Right renal pelvis (tissue), 4 donors: Measurements from ENCODE around the gene CTPS1. TPM values are rescaled to one million over a fixed set of nuclear protein-coding genes. Genes with fewer than 3 reads are reported as not detected.

Experiments
- DNase-seq, 4 donors: peaks; one replicate each; pipeline ENCODE4 v3.0.0-alpha.2; 2013; ENCODE audit warnings: low read depth in 4 of 4, low spot score in 3 of 4, missing footprints in 1 of 4
- polyA plus RNA-seq, 4 donors: library from polyadenylated mRNA; unstranded; fragments of 120-200 nt; gene quantifications; one replicate each; pipeline ENCODE4 v1.2.1, GENCODE V29; 2013; ENCODE audit not compliant: insufficient read length in 4 of 4

Gene CTPS1, protein sequence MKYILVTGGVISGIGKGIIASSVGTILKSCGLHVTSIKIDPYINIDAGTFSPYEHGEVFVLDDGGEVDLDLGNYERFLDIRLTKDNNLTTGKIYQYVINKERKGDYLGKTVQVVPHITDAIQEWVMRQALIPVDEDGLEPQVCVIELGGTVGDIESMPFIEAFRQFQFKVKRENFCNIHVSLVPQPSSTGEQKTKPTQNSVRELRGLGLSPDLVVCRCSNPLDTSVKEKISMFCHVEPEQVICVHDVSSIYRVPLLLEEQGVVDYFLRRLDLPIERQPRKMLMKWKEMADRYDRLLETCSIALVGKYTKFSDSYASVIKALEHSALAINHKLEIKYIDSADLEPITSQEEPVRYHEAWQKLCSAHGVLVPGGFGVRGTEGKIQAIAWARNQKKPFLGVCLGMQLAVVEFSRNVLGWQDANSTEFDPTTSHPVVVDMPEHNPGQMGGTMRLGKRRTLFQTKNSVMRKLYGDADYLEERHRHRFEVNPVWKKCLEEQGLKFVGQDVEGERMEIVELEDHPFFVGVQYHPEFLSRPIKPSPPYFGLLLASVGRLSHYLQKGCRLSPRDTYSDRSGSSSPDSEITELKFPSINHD
- 10 to 100 TPM; 25.4 to 31.1 (median 27.0) TPM for polyA plus RNA-seq

DNA sequence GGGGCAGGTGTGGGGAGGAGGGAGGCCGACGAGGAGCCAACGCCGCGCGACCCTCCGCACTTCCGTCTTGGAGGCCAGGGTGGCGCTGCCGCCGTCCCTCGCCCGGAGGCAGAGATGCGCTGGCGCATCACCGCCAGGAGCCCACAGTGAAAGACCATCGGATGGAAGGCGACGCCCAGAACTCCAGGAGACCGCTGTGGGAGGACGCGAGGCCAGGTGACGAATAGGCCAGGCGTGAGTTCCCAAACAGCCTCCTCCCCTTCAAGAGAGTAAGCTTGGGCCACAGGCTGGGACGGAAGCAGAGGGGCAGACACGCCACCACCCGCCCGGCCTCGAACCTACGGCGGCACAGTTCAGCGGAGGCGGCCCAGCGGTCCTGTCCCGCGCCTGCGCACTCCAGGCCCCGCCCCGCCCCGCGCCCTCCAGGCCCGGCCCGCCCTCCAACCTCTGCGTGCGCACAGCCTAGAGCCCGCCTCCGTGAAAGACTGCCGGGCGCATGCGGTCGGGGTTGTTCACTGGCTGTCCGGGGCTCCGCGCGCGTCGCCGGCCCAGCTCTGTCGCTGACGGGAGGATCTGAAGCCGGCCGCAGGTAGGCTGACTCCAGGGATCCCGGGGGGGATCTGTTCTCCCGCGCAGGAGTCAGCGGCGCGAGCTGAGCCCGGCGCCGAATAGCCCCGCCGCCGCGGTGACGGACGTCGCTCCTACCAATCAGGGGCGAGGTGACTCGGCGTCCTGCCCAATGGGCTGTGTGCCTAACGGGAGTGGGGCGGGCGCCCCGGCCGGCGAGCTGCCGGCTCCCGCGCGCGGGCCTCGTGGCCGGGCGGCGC lies at the start of gene CTPS1:
Gene CTPS1, plus strand, starts transcription at position 456 of the 827 bp plus-strand sequence. CDS start 3,595 bp downstream, outside the sequence.
- peak; percentile 90 to 93 (median 90) for DNase-seq

DNA sequence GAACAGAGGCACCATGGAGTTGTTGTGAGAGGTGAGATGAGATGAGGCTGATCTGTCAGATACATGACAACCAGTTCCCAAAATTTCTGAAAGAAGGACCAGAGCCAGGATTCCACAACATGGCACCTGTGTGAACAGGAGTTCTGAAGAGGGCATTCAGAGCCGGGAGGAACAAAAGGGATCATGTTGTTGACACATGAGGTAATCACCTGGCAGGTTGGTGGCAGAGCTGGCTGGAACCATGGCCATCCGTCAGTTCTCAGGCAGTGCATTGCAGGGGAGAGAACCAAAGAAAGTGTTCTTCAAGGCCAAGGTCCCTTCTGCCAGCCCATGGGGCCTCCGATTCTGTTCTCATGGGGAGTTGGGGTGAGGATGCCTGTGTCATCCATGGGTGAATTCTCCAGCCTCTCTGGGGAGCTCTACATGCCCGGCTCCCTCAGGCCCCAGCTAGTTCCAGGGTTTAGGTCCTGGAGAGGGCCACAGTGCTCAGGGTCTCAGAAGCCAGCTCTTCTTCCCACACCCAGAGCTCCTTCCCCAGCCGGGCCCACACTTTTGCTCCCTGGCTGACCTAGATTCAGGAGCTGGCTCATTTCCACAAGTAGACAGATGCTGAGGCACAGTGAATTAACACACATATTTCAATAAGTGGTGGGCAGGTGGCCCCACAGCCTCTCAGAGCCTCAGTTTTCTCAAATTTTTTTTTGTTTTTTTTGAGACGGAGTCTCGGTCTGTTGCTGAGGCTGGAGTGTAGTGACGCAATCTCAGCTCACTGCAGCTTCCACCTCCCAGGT lies 49.1 kb upstream of the CTPS1 start:
- DNase-seq: no peak

DNA sequence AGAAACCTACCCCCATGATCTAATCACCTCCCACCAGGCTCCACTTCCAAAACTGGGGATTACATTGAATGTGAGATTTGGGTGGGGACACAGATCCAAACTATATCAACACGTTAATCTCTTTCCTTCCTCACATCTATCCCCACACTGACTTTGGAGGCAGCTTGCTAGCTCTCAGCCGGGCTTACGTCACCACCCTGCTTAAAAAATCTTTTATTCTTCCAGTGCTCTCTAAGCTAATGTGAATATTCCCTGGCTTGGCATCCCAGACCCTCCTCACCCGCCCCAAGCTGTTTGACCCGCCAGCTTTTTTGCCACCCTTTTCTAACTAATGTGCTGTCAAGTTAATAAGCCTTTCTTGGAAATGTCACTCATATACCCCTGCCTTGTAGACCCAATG lies 47.9 kb upstream of the CTPS1 start:
- DNase-seq: no peak

DNA sequence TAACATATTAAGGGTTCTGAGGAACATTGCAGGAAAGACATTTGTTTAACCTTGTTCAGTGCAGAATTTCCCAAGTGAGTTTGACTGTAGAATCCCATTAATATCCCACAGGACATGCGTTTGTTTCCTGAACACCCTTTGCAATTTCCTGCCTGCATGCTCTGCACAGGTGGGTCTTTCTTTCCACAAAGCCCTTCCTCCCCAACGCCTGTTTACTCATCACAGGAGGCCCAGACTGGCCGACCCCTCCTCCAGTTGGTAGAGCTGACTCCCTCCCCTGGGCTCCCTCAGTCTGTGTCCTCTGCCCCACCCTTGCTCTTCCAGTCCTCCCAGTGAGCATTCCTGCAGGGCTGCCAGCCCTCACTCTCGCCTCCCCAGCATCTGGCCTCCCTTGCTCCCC lies 47.5 kb upstream of the CTPS1 start:
- DNase-seq: no peak

DNA sequence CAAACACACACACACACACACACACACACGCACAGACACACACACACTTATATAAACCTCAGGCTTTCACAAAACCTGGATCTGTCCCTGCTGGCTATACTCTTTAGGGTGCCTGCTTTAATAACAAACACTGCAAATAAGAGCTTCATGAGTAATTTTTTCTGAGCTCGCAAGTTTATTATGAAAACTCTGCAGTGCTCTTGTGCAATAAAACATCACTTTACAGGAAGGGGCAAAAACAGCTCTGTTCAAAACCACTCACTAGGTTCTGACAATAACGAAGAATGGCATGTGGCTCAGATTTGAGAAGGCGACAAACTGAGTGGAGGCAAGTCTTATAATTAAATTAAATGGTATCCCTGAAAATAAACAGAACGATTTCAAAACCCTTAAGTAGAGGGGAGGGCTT lies 42.6 kb upstream of the CTPS1 start:
- DNase-seq: no peak

DNA sequence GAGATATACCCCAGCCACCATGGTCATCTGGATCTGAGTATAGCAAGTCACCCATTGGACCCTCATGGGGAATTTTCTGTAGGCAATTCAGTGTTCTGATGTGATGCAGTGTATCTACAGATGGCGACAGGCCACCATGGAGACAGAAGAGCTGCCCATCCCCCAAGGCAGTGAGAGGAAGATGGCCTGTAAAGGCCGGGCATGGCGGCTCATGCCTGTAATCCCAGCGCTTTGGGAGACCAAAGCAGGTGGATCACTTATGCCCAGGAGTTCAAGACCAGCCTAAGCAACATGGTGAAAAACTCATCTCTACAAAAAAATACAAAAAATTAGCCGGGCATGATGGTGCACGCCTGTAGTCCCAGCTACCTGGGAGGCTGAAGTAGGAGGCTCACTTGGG lies 41.1 kb upstream of the CTPS1 start:
- DNase-seq: no peak

DNA sequence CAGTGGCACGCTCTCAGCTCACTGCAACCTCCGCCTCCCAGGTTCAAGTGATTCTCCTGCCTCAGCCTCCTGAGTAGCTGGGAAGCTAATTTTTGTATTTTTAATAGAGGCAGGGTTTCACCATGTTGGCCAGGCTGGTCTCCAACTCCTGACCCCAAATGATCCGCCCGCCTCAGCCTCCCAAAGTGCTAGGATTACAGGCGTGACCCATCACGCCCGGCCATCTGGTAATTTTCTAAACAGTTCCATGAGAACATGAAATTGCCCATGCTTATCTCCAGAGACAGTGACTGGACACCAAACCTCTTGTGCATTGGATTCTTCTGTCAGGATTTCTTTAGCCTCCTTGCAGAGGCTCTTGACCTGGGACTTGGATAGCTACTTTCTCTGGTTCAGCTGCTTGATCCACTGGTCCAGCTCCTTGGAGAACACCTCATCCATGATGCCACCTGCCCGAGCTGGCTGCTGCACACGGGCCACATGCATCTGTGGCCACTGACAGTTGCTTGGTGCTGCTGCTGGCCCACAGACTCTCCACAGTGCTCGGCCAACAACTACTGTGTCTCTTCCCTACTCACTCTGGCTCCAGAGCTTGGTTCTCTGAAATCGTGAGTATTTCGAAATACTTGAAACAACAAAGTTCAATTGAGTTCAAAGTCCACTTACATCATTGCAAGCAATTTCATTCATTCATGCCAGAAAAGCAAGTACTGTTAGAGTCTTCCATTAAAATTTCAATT lies 40.0 kb upstream of the CTPS1 start:
- DNase-seq: no peak

DNA sequence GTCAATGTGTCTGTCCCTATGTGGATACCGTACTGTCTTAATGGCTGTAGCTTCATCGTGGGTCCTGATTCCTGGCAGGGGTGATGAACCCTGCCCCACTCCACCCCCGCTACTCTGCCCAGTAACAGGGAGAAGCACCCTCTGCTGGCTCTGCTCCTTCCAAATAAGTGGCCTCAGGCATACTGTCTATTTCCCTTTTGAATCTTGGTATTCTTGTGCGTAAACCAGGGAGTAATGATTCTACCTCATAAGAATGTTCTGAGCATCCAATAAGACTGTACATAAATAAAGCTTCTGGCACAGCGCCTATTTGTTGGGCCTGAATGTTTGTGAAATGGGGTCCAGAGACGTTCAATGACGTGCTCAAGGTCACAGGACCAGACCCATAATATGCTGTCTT lies 35.2 kb upstream of the CTPS1 start:
- DNase-seq: no peak

DNA sequence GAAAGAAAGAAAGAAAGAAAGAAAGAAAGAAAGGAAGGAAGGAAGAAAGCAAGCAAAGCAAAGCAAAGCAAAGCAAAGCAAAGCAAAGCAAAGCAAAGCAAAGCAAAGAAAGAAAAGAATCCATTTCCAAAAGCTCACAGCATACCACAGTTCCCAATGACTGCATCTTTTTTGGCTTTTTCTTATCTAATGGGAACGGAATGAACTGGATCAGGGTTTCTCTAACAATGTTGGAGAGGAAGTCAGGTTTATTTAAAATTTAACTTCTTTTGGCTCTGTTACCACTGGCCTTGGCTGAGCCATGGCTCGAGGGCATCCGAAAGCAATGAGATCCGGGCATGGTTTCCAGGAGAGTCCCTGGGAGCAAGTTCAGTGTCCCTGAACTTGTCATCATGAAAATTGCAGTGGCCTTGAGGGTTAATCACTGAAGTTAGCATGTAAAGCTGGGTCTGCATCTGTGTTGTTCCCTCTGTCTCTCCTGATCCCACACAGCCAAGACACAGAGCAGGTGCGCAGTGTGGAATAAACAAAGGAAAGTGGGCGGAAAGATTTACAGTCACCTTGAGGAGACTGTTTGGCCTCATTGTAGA lies 34.6 kb upstream of the CTPS1 start:
- no peak for DNase-seq

DNA sequence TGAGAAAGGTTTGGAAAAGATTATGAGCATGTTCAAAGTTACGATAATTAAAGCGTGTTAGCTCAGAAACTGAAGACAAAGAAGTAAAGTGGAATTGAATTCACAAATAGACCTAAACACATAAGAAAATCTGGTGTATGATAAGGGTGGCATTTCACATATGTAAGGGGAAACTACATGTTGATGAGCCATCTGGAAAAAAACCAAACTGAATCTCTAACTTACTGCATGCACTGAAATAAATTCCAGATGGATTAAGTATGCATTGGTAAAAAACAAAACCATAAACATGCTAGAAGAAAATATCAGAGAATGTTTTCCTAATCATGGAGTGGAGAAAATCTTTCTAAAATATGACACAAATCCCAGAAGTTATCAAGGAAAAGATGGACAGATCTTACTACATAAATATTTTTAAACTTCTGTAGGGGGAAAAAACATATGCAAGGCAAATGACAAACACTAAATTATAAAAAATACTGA lies 34.0 kb upstream of the CTPS1 start:
- no peak for DNase-seq

DNA sequence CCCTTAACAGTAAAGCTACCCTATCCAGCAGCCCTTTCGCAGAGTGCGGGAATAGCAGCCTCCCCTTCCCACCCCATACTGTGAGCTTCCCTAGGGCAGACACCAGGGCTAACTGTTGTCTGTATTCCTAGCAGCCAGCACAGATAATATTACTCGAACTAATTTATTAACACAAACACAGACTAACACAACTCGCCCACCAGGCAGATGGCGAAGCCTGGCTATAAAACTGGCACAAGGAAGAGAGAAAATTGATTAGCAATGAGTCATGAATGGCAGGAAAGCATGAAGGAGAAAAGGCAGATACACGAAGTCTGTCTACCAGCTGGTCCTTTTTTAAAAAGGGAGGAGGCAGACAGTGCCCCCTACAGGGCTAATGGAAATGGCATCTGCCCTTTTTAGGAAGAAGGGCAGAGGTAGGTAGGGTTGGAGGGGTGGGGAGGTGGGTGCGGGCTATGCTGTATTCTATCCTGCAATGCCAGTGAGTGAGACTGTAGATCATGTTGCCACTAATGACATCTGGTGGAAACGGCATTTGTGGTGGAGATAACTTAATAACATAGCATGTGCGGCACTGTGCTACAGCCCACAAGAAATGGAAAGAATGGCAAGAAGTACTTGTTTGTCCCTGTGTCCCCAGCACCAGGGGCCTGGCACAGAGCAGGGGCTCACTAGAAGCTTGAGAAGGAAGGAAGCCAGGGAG lies 30.6 kb upstream of the CTPS1 start:
- no peak for DNase-seq

DNA sequence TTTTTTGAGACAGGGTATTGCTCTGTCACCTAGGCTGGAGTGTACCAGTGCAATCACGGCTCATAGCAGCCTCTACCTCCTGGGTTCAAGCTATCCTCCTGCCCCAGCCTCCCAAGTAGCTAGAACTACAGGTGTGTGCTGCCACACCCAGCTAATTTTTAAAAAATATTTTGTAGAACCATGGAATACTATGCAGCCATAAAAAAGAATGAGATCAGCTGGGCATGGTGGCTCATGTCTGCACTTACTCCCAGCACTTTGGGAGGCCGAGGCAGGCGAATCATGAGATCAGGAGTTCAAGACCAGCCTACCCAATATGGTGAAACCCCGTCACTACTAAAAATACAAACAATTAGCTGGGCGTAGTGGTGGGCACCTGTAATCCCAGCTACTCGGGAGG lies 29.9 kb upstream of the CTPS1 start:
- no peak for DNase-seq

DNA sequence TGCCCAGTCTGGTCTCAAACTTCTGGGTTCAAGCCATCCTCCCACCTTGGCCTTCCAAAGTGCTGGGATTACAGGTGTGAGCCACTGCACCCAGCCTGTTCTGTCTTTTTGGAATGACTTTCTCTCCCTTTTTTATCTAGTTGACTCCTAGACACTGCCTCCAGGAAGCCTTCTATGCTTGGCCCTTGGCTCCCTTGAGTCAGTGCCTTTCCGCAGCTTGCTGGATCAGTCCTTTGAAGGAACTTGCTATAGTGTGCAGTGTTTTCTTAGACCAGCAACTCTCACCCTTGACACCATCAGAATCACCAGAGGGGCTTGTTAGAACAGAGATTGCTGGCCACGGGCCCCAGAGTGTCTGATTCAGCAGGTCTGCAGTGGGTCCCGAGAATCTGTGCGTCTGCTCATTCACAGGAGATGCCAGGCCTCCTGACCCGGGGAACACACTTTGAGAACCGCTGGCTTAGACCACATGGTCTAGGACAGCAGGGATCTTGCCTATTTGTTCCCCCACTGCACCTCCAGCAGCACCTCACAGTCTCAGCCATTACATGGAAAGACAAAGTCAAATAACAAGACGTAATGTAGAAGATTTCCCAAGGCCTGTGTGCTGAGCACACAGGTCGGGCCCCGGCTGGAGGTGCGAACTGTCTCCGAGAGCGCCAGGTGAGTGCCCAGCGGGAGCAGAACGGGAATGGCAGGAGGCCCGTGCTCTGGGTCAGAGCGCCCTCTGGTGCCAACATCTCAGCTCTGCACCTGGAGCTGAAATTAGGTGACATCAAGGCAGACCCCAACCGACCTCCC lies 27.4 kb upstream of the CTPS1 start:
- peak in 3 of 4 donors; percentile 26 to 63 (median 35) for DNase-seq

DNA sequence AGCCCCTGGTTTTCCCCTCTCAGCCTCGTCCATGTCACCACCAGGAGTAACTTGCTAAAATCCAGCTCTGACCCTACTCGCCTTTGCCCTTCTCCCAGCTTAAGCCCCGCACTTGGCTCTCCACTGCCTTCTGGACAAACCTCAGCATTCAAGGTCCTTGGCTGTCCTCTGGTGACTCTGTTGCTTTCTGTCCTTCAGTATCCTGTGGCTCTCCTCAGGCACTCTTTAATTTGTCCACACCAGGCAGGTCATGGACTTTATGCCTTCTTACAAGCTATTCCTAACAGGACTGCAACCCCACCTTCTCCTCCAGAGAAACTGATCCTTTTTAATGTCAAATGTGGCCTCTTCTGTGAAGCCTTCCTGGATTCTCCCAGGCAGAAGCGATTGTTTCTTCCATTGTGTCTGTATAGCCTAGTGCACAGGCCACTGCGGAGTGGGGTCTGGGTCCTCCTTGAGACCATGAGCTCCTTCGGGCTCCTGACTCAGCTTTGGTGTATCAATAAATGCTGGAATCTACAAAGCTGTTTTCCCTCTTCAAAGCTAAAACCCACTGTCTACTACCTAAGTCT lies 26.7 kb upstream of the CTPS1 start:
- DNase-seq: no peak

DNA sequence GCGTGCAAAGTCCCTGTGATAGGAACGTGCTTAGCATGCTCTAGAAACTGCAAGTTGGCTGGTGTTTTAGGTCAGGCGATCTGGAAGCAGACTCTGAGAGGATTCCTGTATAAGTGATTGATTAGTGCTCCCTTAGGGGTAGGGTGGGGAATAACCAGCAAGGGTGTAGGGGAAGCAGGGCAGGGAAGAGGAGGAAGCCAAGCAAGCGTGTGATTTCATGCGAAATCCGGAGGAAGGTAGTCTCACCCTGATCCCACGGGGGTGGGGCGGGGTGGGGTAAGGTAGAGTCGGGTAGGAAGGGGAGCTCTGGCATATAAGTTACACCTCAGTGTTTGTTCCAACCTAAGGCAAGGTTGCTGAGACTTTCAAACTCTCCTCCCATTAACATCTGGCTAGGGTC lies 24.9 kb upstream of the CTPS1 start:
- no peak for DNase-seq

DNA sequence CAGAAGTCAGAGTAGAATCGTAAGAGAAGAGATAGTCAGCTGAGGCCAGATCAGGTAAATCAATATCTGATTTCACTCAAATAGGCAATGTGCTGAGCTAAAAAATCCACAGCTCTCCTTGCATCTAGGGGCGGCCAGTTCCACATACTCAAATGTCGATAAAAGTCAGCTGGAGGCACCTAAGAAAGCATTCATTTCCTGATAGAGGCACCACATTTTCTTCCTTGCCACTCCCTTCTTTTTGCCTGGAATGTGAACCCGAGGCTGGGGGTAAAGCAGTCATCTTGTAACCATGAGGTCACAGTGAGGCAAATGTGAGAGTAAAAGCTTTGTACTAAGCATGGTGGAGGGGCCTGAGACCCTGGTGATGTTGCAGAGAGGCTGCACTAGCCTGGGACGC lies 24.2 kb upstream of the CTPS1 start:
- DNase-seq: no peak

DNA sequence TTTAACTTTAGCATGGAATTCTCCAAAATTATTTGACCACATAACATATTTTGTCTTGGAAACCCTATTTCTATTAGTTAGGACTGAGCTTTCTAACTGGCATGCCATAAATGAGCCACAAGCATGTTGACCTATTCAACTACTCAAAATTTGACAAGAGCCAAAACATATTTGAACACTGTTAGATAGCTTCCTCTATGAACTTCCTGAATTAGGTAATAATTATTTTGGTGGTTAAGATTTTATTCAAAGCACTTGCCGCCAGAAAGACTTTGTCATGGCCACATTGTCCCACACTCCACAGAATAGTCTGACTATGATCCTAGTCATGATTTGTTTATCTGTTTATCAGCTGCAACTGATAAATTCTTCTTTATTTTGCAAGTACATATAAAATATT lies 23.1 kb upstream of the CTPS1 start:
- DNase-seq: no peak

DNA sequence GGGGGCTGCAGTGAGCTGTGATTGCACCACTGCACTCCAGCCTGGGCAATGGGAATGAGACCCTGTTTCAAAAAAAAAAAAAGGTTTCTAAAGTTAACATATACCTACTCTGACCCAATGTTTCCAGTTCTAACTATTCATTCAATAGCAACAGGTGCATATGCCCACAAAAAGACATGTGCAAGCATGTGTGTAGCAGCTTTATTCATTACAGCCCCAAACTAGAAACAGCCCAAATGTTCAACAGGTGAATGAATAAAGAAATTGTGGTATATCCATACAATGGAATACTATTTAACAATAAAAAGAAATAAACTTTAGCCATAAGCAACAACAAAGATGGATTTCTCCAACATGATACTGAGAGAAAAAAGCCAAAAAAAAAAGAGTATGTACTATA lies 21.3 kb upstream of the CTPS1 start:
- no peak for DNase-seq
